Dermis blood vessel endothelial cell (primary cell): ENCODE data around the gene PDE6B. TPM values are rescaled to one million over a fixed set of nuclear protein-coding genes. Genes with fewer than 3 reads are reported as not detected.
"Not testable (repeated sequence)": the region's sequence is repeated elsewhere in the genome, so short reads cannot be mapped to it uniquely, and the experiment has no call there.

Source experiments
- DNase-seq: peaks from one replicate; pipeline ENCODE4 v3.0.0; 2010
- total RNA-seq: library from RNA; depleted of rRNA; stranded (reverse); fragments of >200 nt; gene quantifications from 2 replicates; pipeline ENCODE4 v1.2.3, GENCODE V29; 2014

PDE6B gene
- total RNA-seq, 1 donor from 2014 or later, result 7.5 TPM

- no peak for DNase-seq
These were observed 32.0 kb downstream of the PDE6B start for GRCh38 chr4:657338-657833.

DNA sequence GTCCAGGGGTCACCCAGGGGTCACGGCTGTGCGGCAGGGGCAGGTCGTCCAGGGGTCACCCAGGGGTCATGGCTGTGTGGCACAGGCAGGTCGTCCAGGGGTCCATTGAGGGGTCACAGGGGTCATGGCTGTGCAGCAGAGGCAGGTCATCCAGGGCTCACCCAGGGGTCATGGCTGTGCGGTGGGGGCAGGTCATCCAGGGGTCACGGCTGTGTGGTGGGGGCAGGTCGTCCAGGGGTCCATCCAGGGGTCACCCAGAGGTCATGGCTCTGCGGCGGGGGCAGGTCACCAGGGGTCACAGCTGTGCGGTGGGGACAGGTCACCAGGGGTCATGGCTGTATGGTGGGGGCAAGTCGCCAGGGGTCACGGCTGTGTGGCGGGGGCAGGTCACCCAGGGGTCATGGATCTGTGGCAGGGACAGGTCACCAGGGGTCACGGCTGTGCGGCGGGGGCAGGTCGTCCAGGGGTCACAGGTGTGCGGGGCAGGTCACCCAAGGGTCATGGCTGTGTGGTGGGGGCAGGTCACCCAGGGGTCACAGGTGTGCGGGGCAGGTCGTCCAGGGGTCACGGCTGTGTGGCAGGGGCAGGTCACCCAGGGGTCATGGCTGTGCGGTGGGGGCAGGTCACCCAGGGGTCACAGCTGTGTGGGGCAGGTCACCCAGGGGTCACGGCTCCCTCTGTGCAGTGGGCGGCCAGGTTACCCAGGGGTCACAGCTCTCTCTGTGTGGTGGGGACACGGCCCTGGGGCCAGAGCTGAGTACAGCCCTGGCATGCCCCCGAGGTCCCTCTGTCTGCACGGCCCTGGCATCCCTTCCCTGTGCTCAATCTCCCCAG is 32.7 kb downstream of the PDE6B start:
- DNase-seq, result no peak

GRCh38 chr4:658681-659667 is 33.6 kb downstream of the PDE6B start:
- DNase-seq, result no peak

DNA sequence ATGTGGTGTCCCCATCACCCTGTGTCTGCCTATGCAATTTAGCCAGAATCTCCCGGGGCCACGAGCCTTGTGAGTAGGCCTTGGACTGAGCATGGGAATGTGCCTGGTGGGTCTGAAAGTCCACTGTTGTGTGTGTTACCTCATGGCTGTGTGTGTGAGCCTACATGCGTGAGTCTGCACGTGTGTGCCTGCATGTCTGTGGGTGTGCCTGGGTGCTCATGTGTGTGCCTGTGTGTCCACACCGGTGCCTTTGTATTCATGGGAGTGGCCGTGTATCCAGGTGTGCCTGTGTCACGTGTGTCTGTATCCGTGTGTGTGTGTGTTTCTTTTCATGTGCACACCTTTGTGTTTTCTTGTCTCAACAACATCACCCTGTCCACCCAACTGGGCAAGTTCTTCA is 34.5 kb downstream of the PDE6B start:
- DNase-seq, result no peak

GRCh38 chr4:660401-660800 is 35.0 kb downstream of the PDE6B start:
- DNase-seq, result no peak

- no peak for DNase-seq
These were observed 35.9 kb downstream of the PDE6B start for GRCh38 chr4:661231-661630.

- DNase-seq, result no peak
These were observed 36.7 kb downstream of the PDE6B start for GRCh38 chr4:661881-662761.

DNA sequence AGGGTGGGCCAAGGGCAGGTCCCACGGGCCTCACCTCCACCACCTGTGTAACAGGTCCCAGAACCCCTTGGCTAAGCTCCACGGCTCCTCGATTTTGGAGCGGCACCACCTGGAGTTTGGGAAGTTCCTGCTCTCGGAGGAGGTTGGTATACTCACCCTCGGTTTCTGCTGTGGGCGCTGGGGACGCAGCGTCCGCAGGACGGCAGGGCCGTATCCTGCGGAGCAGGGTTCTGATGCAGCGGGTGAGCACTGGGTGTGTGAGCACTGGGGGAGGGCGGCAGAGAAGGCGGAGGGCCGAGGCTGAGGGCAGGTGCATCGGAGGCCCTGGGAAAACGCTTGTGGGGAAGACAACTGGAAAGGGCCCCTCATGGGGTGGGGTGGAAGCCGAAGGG is 37.7 kb downstream of the PDE6B start:
- DNase-seq, result no peak

- peak; percentile 12 for DNase-seq
These were observed 38.4 kb downstream of the PDE6B start for GRCh38 chr4:663438-664428.

- DNase-seq, result no peak
These were observed 39.4 kb downstream of the PDE6B start for GRCh38 chr4:664713-665231.

- DNase-seq, result no peak
These were observed 40.0 kb downstream of the PDE6B start for GRCh38 chr4:665381-665750.

DNA sequence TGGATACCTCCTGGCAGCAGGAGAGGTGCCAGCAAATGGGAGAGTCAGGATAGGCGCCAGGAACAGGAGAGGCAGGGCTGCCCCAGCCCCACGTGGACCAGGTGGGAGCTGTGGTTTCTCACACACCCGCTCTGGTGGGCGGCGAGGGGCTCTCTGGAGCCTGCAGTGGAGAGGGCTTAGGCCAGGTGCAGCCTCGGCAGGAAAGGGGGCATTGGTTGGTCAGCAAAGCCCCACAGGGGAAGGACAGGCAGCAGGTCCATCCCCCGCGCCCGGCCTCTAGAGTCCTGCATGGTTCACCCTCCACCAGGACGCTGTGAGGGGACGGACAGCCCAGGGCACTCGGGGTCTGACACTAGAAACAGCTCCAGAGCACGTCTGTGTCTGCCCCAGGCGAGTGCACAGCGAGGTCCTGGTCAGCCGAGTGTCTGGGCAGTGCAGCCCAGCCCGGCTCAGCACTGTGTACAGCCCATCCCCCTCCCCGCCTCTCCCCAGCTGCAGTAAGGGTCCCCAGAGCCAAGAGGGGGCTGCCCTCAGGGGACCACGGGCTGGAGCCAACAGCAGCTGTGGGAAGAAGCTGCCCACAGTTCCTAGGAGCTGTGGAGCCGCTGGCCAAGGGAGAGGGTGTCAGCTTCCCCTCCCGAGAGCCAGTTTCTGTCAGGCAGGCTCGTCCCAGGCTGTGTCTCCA is 40.5 kb downstream of the PDE6B start:
- DNase-seq, result no peak

DNA sequence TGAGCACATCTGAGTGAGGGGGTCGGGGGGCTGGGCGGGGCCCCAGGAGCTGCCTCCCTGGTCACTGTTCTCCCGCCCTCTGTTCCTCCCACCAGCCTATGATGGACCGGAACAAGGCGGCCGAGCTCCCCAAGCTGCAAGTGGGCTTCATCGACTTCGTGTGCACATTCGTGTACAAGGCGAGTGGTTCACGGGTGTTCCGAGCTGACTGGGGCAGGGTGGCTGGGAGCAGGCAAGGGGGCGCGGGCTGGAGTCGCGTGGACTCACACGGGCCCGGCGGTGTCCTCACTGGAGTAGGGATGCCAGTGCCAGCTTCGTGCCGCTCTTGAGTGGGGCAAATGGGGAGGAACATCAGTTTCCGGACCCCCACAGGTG is 41.0 kb downstream of the PDE6B start:
- DNase-seq, result no peak

- DNase-seq, result no peak
These were observed 41.6 kb downstream of the PDE6B start for GRCh38 chr4:666822-667544.

DNA sequence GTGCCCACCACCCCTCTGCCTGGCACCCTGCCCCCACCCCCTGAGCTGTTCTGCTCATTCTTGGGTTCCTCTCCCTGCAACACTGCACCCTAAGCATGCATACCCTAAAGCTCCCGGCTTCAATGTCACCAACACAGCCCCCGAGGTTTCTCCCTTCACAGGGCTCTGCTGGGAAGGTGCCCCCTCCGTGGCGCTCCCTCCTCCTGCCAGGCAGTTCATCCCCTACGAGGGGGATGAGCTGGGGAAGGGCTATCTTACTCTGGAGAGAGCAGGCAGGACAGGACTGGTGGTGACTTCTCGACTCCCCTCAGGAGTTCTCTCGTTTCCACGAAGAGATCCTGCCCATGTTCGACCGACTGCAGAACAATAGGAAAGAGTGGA is 42.2 kb downstream of the PDE6B start:
- no peak for DNase-seq

- not testable (repeated sequence) for DNase-seq
These were observed 42.8 kb downstream of the PDE6B start for GRCh38 chr4:668219-668618.

DNA sequence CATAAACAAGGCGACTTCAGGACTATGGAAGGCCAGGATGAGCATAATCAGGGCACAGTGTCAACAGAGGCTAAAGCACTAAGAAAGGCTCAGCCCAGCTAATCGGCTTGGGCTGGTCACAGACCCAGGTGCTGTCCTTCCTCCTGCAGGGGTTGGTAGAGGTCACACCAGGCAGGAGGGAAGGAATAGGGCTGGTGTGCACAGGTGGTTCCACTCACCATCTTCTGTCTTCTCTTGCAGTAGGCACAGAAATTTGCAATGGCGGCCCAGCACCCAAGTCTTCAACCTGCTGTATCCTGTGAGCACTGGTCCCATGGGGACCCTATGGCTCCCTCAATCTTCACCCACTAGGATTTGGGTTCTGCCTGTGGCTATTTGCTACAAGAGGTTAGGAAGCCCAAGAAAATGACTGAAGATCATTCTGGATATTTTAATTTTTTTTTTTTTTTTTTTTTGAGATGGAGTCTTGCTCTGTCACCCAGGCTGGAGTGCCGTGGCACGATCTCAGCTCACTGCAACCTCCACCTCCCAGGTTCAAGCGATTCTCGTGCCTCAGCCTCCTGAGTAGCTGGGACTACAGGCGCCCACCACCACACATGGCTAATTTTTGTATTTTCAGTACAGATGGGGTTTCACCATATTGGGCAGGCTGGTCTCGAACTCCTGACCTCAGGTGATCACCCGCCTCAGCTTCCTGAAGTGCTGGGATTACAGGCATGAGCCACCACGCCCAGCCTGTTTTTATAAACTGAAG is 44.6 kb downstream of the PDE6B start:
- not testable (repeated sequence) for DNase-seq

- no peak for DNase-seq
These were observed 46.4 kb downstream of the PDE6B start for GRCh38 chr4:671769-672168.
